ENCODE results near the gene PCDHB9.
"Not testable (repeated sequence)": the region's sequence is repeated elsewhere in the genome, so short reads cannot be mapped to it uniquely, and the experiment has no call there.

GRCh38 chr5:141179876-141180275, 7.1 kb upstream of the PCDHB9 start:
- not testable (repeated sequence) for TF ChIP-seq CTCF, POLR2A, POLR2AphosphoS5 (IDR thresholded peaks at IDR 0.05)

All from breast epithelium (tissue), 3 donors.